H9 (cell line): ENCODE measurements around the gene ASPG. TPM values are rescaled to one million over a fixed set of nuclear protein-coding genes. Genes with fewer than 3 reads are reported as not detected.

Source experiments
- DNase-seq: peaks from one replicate; pipeline ENCODE4 v3.0.0-alpha.2; 2017
- H2AFZ ChIP-seq: one replicate; pipeline ENCODE4 v1.6.1; 2013; ENCODE audit warnings: mild to moderate bottlenecking, low read length, control low read depth, moderate library complexity
- H2AK5ac ChIP-seq: 2 replicates; pipeline ENCODE4 v1.6.1; 2013; ENCODE audit warnings: low read length, control low read depth, mixed read lengths; ENCODE audit not compliant: insufficient read length
- H2BK120ac ChIP-seq: one replicate; pipeline ENCODE4 v1.6.1; 2013; ENCODE audit warnings: low read depth, mild to moderate bottlenecking, low read length, control low read depth, inconsistent platforms; ENCODE audit not compliant: poor library complexity, severe bottlenecking
- H2BK12ac ChIP-seq: 2 replicates; pipeline ENCODE4 v1.6.1; 2013; ENCODE audit warnings: low read length, control low read depth, mixed read lengths, low read depth; ENCODE audit not compliant: insufficient read length
- H2BK15ac ChIP-seq: 2 replicates; pipeline ENCODE4 v1.6.1; 2013; ENCODE audit warnings: low read depth, low read length, control low read depth
- H2BK20ac ChIP-seq: one replicate; pipeline ENCODE4 v1.6.1; 2013; ENCODE audit warnings: low read depth, mild to moderate bottlenecking, low read length, control low read depth, inconsistent platforms; ENCODE audit not compliant: poor library complexity, severe bottlenecking
- H2BK5ac ChIP-seq: 2 replicates; pipeline ENCODE4 v1.6.1; 2013; ENCODE audit warnings: low read length, control low read depth, mixed read lengths; ENCODE audit not compliant: insufficient read length
- H3K14ac ChIP-seq: 2 replicates; pipeline ENCODE4 v1.6.1; 2013; ENCODE audit warnings: low read length, control low read depth; ENCODE audit not compliant: insufficient read depth
- H3K18ac ChIP-seq: 2 replicates; pipeline ENCODE4 v1.6.1; 2013; ENCODE audit warnings: low read depth, mild to moderate bottlenecking, mixed read lengths, low read length, control low read depth; ENCODE audit not compliant: insufficient read length
- H3K23ac ChIP-seq: 2 replicates; pipeline ENCODE4 v1.6.1; 2013; ENCODE audit warnings: low read length, control low read depth, mixed read lengths, low read depth; ENCODE audit not compliant: insufficient read length
- H3K23me2 ChIP-seq: 2 replicates; pipeline ENCODE4 v1.6.1; 2013; ENCODE audit warnings: low read depth, mild to moderate bottlenecking, mixed read lengths, low read length, control low read depth; ENCODE audit not compliant: insufficient read length, poor library complexity, severe bottlenecking
- H3K27ac ChIP-seq: 2 replicates; pipeline ENCODE4 v1.5.1; 2013; ENCODE audit warnings: low read length, control low read depth, mixed read lengths, low read depth; ENCODE audit not compliant: insufficient read length
- H3K27me3 ChIP-seq: 2 replicates; pipeline ENCODE4 v1.6.1; 2013; ENCODE audit warnings: low read length, control low read depth, inconsistent platforms; ENCODE audit not compliant: insufficient read depth
- H3K4ac ChIP-seq: 2 replicates; pipeline ENCODE4 v1.6.1; 2013; ENCODE audit warnings: low read depth, mild to moderate bottlenecking, control low read depth, inconsistent platforms, low read length, moderate library complexity
- H3K4me1 ChIP-seq: 2 replicates; pipeline ENCODE4 v1.6.1; 2013; ENCODE audit warnings: low read length, control low read depth, inconsistent platforms; ENCODE audit not compliant: insufficient read depth
- H3K4me2 ChIP-seq: 2 replicates; pipeline ENCODE4 v1.6.1; 2013; ENCODE audit warnings: low read length, control low read depth, mixed read lengths; ENCODE audit not compliant: insufficient read length, insufficient read depth
- H3K56ac ChIP-seq: 2 replicates; pipeline ENCODE4 v1.6.1; 2013; ENCODE audit warnings: low read depth, mild to moderate bottlenecking, mixed read lengths, low read length, control low read depth; ENCODE audit not compliant: insufficient read length
- H3K79me1 ChIP-seq: 2 replicates; pipeline ENCODE4 v1.6.1; 2013; ENCODE audit warnings: low read depth, mild to moderate bottlenecking, moderate library complexity, low read length, control low read depth, inconsistent platforms; ENCODE audit not compliant: insufficient read depth, poor library complexity, severe bottlenecking
- H3K79me2 ChIP-seq: 2 replicates; pipeline ENCODE4 v1.6.1; 2013; ENCODE audit warnings: low read length, control low read depth, inconsistent platforms; ENCODE audit not compliant: insufficient read depth
- H3K9ac ChIP-seq: 2 replicates; pipeline ENCODE4 v1.6.1; 2013; ENCODE audit warnings: low read length, control low read depth, mixed read lengths; ENCODE audit not compliant: insufficient read length; ENCODE audit errors: extremely low read depth
- H3K9me3 ChIP-seq: one replicate; pipeline ENCODE4 v1.6.1; 2013; ENCODE audit warnings: low read depth, low read length, inconsistent platforms; ENCODE audit not compliant: control insufficient read depth
- H3T11ph ChIP-seq: one replicate; pipeline ENCODE4 v1.6.1; 2013; ENCODE audit warnings: mild to moderate bottlenecking, low read length, control low read depth, inconsistent platforms
- H4K20me1 ChIP-seq: one replicate; pipeline ENCODE4 v1.6.1; 2013; ENCODE audit not compliant: control insufficient read depth, insufficient read length, insufficient read depth
- H4K5ac ChIP-seq: 2 replicates; pipeline ENCODE4 v1.6.1; 2013; ENCODE audit warnings: low read depth, mild to moderate bottlenecking, mixed read lengths, low read length, control low read depth; ENCODE audit not compliant: insufficient read length
- H4K8ac ChIP-seq: replicated peaks from 2 replicates; pipeline ENCODE4 v1.6.1; 2013; ENCODE audit warnings: low read length, control low read depth, mixed read lengths, low read depth; ENCODE audit not compliant: insufficient read length
- H4K91ac ChIP-seq: 2 replicates; pipeline ENCODE4 v1.6.1; 2013; ENCODE audit warnings: low read depth, mild to moderate bottlenecking, moderate library complexity, mixed read lengths, low read length, control low read depth; ENCODE audit not compliant: insufficient read length
- H3K27ac Mint-ChIP-seq, 3 experiments: 2 replicates in 2 of 3; 3 replicates in 1 of 3; pipeline ENCODE4 v1.8.0; 2020 to 2021; ENCODE audit warnings: mixed read lengths in 3 of 3, mild to moderate bottlenecking in 1 of 3, moderate library complexity in 1 of 3
- H3K27me3 Mint-ChIP-seq: 2 replicates; pipeline ENCODE4 v1.8.0; 2021; ENCODE audit warnings: low read depth, mild to moderate bottlenecking, moderate library complexity, mixed read lengths
- H3K36me3 Mint-ChIP-seq, 3 experiments: 2 replicates in 2 of 3; 3 replicates in 1 of 3; pipeline ENCODE4 v1.8.0; 2020 to 2021; ENCODE audit warnings: low read depth in 3 of 3, mixed read lengths in 3 of 3; ENCODE audit not compliant: insufficient read depth in 1 of 3
- H3K4me1 Mint-ChIP-seq, 2 experiments: 2 replicates each; pipeline ENCODE4 v1.8.0; 2020; ENCODE audit warnings: mixed read lengths in 2 of 2
- H3K4me3 Mint-ChIP-seq, 2 experiments: 2 replicates in 1 of 2; 3 replicates in 1 of 2; pipeline ENCODE4 v1.8.0; 2020 to 2021; ENCODE audit warnings: mild to moderate bottlenecking in 2 of 2, mixed read lengths in 2 of 2, moderate library complexity in 1 of 2
- H3K9me3 Mint-ChIP-seq, 2 experiments: 2 replicates in 1 of 2; 3 replicates in 1 of 2; pipeline ENCODE4 v1.8.0; 2020; ENCODE audit warnings: mild to moderate bottlenecking in 2 of 2, mixed read lengths in 2 of 2, moderate library complexity in 1 of 2
- WGBS: extraction: QIAGEN DNeasy Blood & Tissue Kit; methylation state at CpG from one replicate; pipeline ENCODE4 v1.1.7; 2013; ENCODE audit warnings: missing lambda C conversion rate, low lambda C conversion rate, mixed read lengths; ENCODE audit not compliant: insufficient read length; ENCODE audit errors: extremely low coverage; 5-methylcytosine and 5-hydroxymethylcytosine counted together
- long read RNA-seq: library from polyadenylated mRNA; unstranded; transcript quantifications from one replicate; pipeline ENCODE4 v2.0.0, GENCODE V29; 2020
- total RNA-seq: library from RNA; stranded (reverse); gene quantifications from 2 replicates; pipeline ENCODE4 v1.2.1, GENCODE V29; 2021
- TF ChIP-seq, protein P1 (sequence below): fragments of 200-600 bp; sonication (generic); conservative IDR thresholded peaks from 3 replicates; pipeline ENCODE4 v1.8.0; 2021; ENCODE audit warnings: antibody characterized with exemption, mild to moderate bottlenecking

ASPG gene
- total RNA-seq = 0.24 and 0.33 TPM in 2 replicates
- long read RNA-seq = 0 reads

DNA sequence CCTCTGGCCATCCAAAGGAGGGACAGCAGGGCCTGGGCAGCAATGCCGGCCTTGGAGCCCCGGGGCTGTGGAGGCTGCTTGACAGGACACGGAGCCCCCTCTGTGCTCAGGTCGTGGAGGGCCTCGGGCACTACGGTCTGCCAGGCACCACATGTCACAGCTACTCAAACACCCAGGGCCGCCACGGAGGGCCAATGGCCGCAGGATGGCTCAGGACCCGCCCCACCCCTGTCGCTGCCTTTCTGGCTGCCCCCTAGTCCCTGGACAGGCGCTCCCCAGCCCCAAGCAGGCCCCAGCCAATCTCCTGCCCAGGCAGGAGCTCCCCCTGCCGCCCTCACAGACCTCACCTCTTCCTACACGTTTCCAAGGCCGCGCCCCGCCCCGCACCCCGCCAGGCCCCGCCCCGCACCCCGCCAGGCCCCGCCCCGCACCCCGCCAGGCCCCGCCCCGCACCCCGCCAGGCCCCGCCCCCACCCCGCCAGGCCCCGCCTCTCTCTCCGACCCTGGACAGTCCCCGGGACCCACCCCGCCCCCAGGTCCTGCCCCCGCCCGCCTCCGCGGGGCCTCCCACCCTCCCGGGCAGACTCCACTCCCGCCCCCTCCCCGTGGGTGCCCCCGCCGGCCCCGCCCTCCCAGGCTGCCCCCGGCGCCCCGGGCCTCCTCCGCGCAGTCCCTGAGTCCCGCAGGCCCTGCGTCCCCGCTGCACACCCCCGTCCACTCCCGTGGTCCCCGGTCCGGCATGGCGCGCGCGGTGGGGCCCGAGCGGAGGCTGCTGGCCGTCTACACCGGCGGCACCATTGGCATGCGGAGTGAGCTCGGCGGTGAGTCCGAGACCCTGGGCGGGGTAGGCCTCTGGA, at the start of gene ASPG:
Gene ASPG, plus strand, starts transcription at position 669 of the 857 bp plus-strand sequence. Its CDS starts 71 bp downstream, at position 740.
- no peak within 1 kb of the TSS for H4K91ac ChIP-seq
- H3K4me3 Mint-ChIP-seq = no peak within 1 kb of the TSS; a peak in 1 of 5 replicates
- H3K4me2 ChIP-seq = no peak within 1 kb of the TSS

More for the DNA sequence above, at the start of gene ASPG:
- H2BK20ac ChIP-seq = no peak within 1 kb of the TSS
- H2AFZ ChIP-seq = no peak within 1 kb of the TSS
- WGBS = no CpG with 5 or more reads among the region's 70 CpGs
- H3K79me2 ChIP-seq = no peaks in the 10 kb centered on the region
- H3K27me3 Mint-ChIP-seq = peaks cover 5% of the 10 kb centered on the region
- no peaks in the 10 kb centered on the region for H4K20me1 ChIP-seq
- no peak within 1 kb of the TSS for H2BK5ac ChIP-seq
- H2BK120ac ChIP-seq = no peak within 1 kb of the TSS
- DNase-seq = peak; percentile 94
- H3K4me1 Mint-ChIP-seq = peaks cover 0 to 6% of the 10 kb centered on the region in 2 experiments; a peak in 2 of 4 replicates
- no peak within 1 kb of the TSS for H4K5ac ChIP-seq
- H3K27ac ChIP-seq = no peak within 1 kb of the TSS
- H2BK15ac ChIP-seq = no peak within 1 kb of the TSS
- no peak within 1 kb of the TSS for H3K9ac ChIP-seq
- no peaks in the 10 kb centered on the region for H3K27me3 ChIP-seq
- no peaks in the 10 kb centered on the region for H3K79me1 ChIP-seq
- no peaks in the 10 kb centered on the region; a peak in 2 of 5 replicates for H3K9me3 Mint-ChIP-seq
- no peak within 1 kb of the TSS; a peak in 1 of 7 replicates for H3K27ac Mint-ChIP-seq
- no peak within 1 kb of the TSS; the same call in none of the 2 replicates for H3K14ac ChIP-seq
- no peak within 1 kb of the TSS for H3K18ac ChIP-seq
- H3K56ac ChIP-seq = no peak within 1 kb of the TSS
- H3K36me3 Mint-ChIP-seq = no peaks in the 10 kb centered on the region
- no peak within 1 kb of the TSS for H4K8ac ChIP-seq
- no peaks in the 10 kb centered on the region for H3K23me2 ChIP-seq
- no peak within 1 kb of the TSS for H2BK12ac ChIP-seq
- no peak within 1 kb of the TSS for H3K23ac ChIP-seq
- H2AK5ac ChIP-seq = no peak within 1 kb of the TSS
- TF ChIP-seq, protein P1, sequence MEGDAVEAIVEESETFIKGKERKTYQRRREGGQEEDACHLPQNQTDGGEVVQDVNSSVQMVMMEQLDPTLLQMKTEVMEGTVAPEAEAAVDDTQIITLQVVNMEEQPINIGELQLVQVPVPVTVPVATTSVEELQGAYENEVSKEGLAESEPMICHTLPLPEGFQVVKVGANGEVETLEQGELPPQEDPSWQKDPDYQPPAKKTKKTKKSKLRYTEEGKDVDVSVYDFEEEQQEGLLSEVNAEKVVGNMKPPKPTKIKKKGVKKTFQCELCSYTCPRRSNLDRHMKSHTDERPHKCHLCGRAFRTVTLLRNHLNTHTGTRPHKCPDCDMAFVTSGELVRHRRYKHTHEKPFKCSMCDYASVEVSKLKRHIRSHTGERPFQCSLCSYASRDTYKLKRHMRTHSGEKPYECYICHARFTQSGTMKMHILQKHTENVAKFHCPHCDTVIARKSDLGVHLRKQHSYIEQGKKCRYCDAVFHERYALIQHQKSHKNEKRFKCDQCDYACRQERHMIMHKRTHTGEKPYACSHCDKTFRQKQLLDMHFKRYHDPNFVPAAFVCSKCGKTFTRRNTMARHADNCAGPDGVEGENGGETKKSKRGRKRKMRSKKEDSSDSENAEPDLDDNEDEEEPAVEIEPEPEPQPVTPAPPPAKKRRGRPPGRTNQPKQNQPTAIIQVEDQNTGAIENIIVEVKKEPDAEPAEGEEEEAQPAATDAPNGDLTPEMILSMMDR = no peak
- no peaks in the 10 kb centered on the region for H3K9me3 ChIP-seq
- H3K4me1 ChIP-seq = no peaks in the 10 kb centered on the region
- H3K4ac ChIP-seq = no peak within 1 kb of the TSS
- no peak within 1 kb of the TSS for H3T11ph ChIP-seq
